ENCODE results near the gene SURF2. TPM values are rescaled to one million over a fixed set of nuclear protein-coding genes. Genes with fewer than 3 reads are reported as not detected.

SURF2 gene
- total and polyA plus RNA-seq, 9 of the 15 experiments (the other 6 are each of a cell fraction or from before 2014, with no cell fraction given), result 5.5 to 82.5 (median 21.3) TPM

DNA sequence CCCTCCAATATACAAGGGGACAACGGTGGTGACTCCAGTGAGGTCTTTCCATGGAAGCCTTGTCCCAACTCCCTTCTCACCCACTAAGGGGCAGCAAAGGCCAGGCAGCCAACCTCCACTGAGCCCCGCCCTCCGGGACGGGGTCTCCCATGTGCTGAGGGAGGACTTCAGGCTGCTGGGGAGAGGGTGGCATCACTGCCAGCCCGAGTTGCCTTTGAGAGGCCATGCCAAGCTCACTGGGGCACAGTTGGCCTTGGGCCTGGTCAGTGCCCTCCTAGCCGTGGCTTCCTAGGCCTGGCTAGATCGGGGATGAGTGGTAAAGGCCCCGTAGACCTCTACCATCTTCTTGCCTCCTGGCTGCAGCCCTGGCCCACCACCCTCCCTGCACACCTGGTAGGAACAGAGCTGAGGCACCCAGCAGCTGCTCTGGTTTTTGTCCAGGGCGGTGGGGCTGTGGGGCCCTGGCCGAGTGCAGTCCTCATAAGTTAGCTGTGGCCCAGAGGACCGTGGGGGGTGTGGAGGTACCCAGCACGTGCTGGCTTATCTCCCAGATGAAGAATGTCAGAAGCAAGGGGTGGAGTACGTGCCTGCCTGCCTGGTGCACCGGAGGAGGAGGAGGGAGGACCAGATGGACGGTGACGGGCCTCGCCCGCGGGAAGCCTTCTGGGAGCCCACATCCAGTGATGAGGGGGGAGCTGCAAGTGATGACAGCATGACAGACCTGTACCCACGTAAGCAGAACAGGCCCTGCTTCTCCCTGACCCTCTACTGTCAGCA lies 3.2 kb downstream of the SURF2 start (continued):
- peak; percentile 70 to 71 (median 70) for TF ChIP-seq CTCF (IDR thresholded peaks at IDR 0.05 in 2 of 3, conservative IDR thresholded peaks at IDR 0.05 in 1 of 3; ENCODE audit: insufficient read depth in 2 of 3, low read depth in 1 of 3, low read length in 3 of 3)
- peak; percentile 69 for TF ChIP-seq ZNF263 (CRISPR knock-in tag; IDR thresholded peaks at IDR 0.05; ENCODE audit: borderline replicate concordance)
- TF ChIP-seq GTF2B (IDR thresholded peaks at IDR 0.05; ENCODE audit: extremely low read depth, insufficient read length), result no peak
- TF ChIP-seq ETV5 (CRISPR knock-in tag; IDR thresholded peaks at IDR 0.05; ENCODE audit: low read depth), result no peak
- peak in 1 of 2 experiments; percentile 31; a peak in 1 of 4 replicates for TF ChIP-seq TEAD1 (CRISPR knock-in tag; IDR thresholded peaks at IDR 0.05)
- no peak for TF ChIP-seq ZNF668 (CRISPR knock-in tag; IDR thresholded peaks at IDR 0.05)
- TF ChIP-seq PREB (CRISPR knock-in tag; IDR thresholded peaks at IDR 0.05), result no peak
- TF ChIP-seq REST (IDR thresholded peaks at IDR 0.05; ENCODE audit: borderline replicate concordance), result peak; percentile 45; the same call in 1 of the 2 replicates
- TF ChIP-seq REST (CRISPR knock-in tag; IDR thresholded peaks at IDR 0.05; ENCODE audit: low read depth), result no peak
